ENCODE results near the gene TOP2A. TPM values are rescaled to one million over a fixed set of nuclear protein-coding genes. Genes with fewer than 3 reads are reported as not detected.

The TOP2A gene
- total RNA-seq, 1 experiment from 2014 or later = 1,672 TPM

DNA sequence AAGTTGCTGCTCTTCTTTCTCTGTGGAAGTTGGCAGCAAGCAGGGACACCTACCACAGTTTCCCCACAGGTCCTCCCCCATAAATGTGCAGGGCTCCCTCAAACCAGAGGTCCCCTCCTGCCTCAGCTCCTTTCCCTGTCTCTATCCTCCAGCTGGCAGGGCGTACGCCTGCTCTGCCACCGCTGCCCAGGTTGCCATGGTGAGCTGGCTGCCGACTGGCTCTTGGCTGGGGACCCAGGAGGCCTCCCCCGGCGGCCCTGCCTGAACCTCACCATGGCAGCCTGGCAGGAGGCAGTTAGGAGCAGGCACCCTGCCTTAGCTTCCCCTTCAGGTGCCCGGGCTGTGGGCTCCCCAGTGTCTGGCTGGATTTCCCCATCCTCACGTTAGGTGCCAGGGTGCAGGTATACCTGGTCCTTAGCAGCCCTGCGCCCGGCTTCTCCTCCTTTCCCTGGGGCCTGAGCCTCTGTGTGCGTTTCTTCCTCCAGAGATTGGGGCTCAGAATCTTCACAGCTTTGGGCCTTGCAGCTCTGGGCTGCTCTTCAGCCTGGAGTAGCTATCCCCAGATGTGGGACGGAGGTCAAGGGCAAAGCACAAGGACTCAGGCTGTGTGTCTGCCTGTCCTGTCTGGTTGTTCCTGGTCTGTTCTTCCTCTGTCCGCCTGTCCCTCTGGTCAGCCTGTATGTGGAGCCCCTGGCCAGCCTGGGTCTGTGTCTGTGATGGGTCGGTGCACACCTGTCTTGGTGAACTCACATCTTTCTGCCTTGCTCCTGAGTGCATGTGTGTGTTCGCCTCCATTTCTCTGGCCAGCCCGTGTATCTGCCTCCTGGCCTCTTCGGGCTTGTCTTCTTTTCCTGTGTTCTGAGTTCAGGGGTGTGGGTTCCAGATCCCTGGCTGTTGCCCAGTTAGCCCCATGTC is 68.9 kb downstream of the TOP2A start:
- CTCF ChIA-PET = interaction anchor here (0.5 to 37.0 kb wide), 6 partner anchors 10 to 211 kb away, joined by 3 to 1520 read pairs (median 3); partner anchors contain the start of gene RARA
- Mint-ChIP-seq H3K4me1 (ENCODE audit: low read depth, unreplicated experiment) (peaks cover 81% of the 10 kb centered on the region), H3K9me3 (ENCODE audit: low read depth, unreplicated experiment) (no peaks in the 10 kb centered on the region)

DNA sequence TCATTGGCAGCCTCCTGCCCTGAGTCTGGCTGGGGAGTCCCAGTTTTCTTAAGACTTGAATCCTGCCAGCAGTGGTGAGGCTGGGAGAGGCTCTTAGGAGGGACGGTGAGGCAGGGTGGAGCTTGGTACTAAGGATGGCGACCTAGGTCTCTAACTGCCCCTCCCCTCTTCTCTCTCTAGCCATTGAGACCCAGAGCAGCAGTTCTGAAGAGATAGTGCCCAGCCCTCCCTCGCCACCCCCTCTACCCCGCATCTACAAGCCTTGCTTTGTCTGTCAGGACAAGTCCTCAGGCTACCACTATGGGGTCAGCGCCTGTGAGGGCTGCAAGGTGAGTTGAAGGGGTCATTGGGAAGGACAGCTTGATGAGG is 69.6 kb downstream of the TOP2A start:
- no peak for DNase-seq
- Mint-ChIP-seq H3K27ac (ENCODE audit: unreplicated experiment) (no peak overlapping the region), H3K4me3 (ENCODE audit: low read depth, unreplicated experiment) (no peak overlapping the region), H3K9me3 (ENCODE audit: low read depth, unreplicated experiment) (no peaks in the 10 kb centered on the region), H3K4me1 (ENCODE audit: low read depth, unreplicated experiment) (peaks cover 86% of the 10 kb centered on the region), H3K27me3 (ENCODE audit: unreplicated experiment) (no peaks in the 10 kb centered on the region), H3K36me3 (ENCODE audit: insufficient read depth, unreplicated experiment) (peaks cover 82% of the 10 kb centered on the region)
- no TSS peak for BruUV-seq (replicated peaks)
- intact Hi-C loops (cut with micrococcal nuclease; ENCODE audit: unreplicated experiment) = no loop called here
- TF ChIP-seq, protein P1, sequence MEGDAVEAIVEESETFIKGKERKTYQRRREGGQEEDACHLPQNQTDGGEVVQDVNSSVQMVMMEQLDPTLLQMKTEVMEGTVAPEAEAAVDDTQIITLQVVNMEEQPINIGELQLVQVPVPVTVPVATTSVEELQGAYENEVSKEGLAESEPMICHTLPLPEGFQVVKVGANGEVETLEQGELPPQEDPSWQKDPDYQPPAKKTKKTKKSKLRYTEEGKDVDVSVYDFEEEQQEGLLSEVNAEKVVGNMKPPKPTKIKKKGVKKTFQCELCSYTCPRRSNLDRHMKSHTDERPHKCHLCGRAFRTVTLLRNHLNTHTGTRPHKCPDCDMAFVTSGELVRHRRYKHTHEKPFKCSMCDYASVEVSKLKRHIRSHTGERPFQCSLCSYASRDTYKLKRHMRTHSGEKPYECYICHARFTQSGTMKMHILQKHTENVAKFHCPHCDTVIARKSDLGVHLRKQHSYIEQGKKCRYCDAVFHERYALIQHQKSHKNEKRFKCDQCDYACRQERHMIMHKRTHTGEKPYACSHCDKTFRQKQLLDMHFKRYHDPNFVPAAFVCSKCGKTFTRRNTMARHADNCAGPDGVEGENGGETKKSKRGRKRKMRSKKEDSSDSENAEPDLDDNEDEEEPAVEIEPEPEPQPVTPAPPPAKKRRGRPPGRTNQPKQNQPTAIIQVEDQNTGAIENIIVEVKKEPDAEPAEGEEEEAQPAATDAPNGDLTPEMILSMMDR (IDR thresholded peaks at IDR 0.05; ENCODE audit: unreplicated experiment) = peak; percentile 4
- CTCF ChIA-PET = interaction anchor here (0.5 to 37.0 kb wide), 4 partner anchors 10 to 138 kb away, joined by 3 to 1520 read pairs (median 3); partner anchors contain the start of gene RARA

More for the DNA sequence above, 68.9 kb downstream of the TOP2A start:
- intact Hi-C loops (cut with micrococcal nuclease; ENCODE audit: unreplicated experiment) = no loop called here
- no peak for DNase-seq
- Mint-ChIP-seq H3K27me3 (ENCODE audit: unreplicated experiment) (no peaks in the 10 kb centered on the region), H3K36me3 (ENCODE audit: insufficient read depth, unreplicated experiment) (peaks cover 80% of the 10 kb centered on the region), H3K27ac (ENCODE audit: unreplicated experiment) (no peak overlapping the region), H3K4me3 (ENCODE audit: low read depth, unreplicated experiment) (no peak overlapping the region)
- BruUV-seq (replicated peaks) = no TSS peak
- TF ChIP-seq, protein P1 (IDR thresholded peaks at IDR 0.05; ENCODE audit: unreplicated experiment) = peak; percentile 18

DNA sequence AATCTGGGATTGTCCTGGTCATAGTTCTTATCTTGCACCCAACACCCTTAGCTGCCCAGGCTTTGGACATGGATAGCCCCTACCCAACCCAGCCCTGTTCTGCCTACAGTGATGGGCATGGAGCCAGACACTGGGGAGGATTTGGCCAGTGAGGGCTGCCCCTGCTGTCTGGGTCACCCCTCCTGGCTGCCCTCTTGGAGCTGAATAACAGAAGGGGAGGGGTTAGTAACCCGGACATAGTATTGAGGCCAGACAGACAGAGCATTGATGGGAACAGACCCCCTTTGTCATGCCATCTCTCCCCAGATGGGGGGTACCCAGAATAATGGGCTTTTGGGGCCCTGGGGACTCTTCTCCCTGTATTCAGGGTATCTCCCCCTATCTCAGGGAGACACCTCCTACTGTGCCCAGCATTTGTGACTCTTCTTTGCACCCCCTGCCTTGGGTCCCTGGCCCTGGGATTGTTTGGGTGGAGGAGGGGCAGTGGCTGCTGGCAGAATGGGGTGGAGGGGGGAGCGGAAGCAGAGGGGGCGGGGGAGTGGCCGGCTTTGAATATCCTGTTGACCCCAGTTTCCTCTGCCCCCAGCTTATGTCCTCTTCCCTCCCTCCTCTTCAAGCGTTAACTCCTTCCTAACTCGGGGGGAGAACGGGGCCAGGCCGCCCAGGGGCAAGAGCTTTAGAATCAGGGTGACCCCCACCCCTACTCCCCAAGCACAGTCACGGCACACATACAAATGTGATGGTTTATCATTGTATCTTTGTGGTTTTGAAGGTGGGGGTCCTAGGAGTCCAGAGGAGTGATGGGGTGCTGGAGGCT is 70.2 kb downstream of the TOP2A start:
- Mint-ChIP-seq H3K27ac (ENCODE audit: unreplicated experiment) (peak overlapping the region; percentile 42), H3K27me3 (ENCODE audit: unreplicated experiment) (no peaks in the 10 kb centered on the region), H3K4me3 (ENCODE audit: low read depth, unreplicated experiment) (peak overlapping the region; percentile 89), H3K9me3 (ENCODE audit: low read depth, unreplicated experiment) (no peaks in the 10 kb centered on the region), H3K36me3 (ENCODE audit: insufficient read depth, unreplicated experiment) (peaks cover 82% of the 10 kb centered on the region), H3K4me1 (ENCODE audit: low read depth, unreplicated experiment) (peaks cover 83% of the 10 kb centered on the region)
- intact Hi-C loops (cut with micrococcal nuclease; ENCODE audit: unreplicated experiment) = no loop called here
- DNase-seq = no peak
- no TSS peak for BruUV-seq (replicated peaks)
- CTCF ChIA-PET = interaction anchor here (0.6 to 37.0 kb wide), 5 partner anchors 28 to 1660 kb away, joined by 3 to 1520 read pairs (median 3); partner anchors contain the start of gene RARA
- TF ChIP-seq, protein P1 (IDR thresholded peaks at IDR 0.05; ENCODE audit: unreplicated experiment) = peak; percentile 15

DNA sequence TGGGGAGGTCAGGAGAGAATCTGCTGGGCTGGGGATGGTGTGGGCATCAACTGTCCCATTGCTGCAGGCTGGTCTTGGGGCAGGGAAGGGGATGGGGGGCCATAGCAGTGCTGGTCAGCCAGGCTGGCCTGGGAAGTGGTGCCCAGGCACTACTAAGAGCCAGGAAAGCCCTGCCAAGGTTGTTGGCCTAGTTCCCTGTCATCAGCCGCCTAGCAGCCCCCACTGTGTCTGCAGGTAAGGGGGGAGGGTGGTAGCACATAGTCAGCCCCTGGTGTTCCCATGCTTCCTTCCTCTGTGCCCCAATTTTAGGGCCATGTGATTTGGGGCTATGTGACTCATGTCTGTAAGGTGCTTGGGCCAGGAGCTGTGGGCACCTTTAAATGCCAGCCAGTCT is 70.9 kb downstream of the TOP2A start:
- intact Hi-C loops (cut with micrococcal nuclease; ENCODE audit: unreplicated experiment) = no loop called here
- peak overlapping the region; percentile 42 for H3K27ac Mint-ChIP-seq (ENCODE audit: unreplicated experiment)
- TF ChIP-seq, protein P1 (IDR thresholded peaks at IDR 0.05; ENCODE audit: unreplicated experiment) = no peak
- H3K36me3 Mint-ChIP-seq (ENCODE audit: insufficient read depth, unreplicated experiment) = peaks cover 82% of the 10 kb centered on the region
- BruUV-seq (replicated peaks) = no TSS peak
- CTCF ChIA-PET = interaction anchor here (0.6 to 37.0 kb wide), 7 partner anchors 9 to 117 kb away, joined by 6 to 1520 read pairs (median 21); partner anchors contain the start of genes RARA and TOP2A
- peaks cover 75% of the 10 kb centered on the region for H3K4me1 Mint-ChIP-seq (ENCODE audit: low read depth, unreplicated experiment)
- no peak for DNase-seq
- no peaks in the 10 kb centered on the region for H3K27me3 Mint-ChIP-seq (ENCODE audit: unreplicated experiment)
- no peaks in the 10 kb centered on the region for H3K9me3 Mint-ChIP-seq (ENCODE audit: low read depth, unreplicated experiment)
- H3K4me3 Mint-ChIP-seq (ENCODE audit: low read depth, unreplicated experiment) = peak overlapping the region; percentile 89
